Glomerular endothelial cell (primary cell): ENCODE results near the gene POU4F2. TPM values are rescaled to one million over a fixed set of nuclear protein-coding genes. Genes with fewer than 3 reads are reported as not detected.
"Not testable (repeated sequence)": the region's sequence is repeated elsewhere in the genome, so short reads cannot be mapped to it uniquely, and the experiment has no call there.

ENCODE experiments used
- DNase-seq: peaks from one replicate; pipeline ENCODE4 v3.0.0-alpha.2; 2011; ENCODE audit warnings: low read depth, low spot score; ENCODE audit errors: extremely low read depth
- total RNA-seq: library from RNA; depleted of rRNA; stranded (reverse); fragments of >200 nt; gene quantifications from 2 replicates; pipeline ENCODE4 v1.2.3, GENCODE V29; 2015

POU4F2 gene
- total RNA-seq, 1 donor from 2014 or later: not detected

DNA sequence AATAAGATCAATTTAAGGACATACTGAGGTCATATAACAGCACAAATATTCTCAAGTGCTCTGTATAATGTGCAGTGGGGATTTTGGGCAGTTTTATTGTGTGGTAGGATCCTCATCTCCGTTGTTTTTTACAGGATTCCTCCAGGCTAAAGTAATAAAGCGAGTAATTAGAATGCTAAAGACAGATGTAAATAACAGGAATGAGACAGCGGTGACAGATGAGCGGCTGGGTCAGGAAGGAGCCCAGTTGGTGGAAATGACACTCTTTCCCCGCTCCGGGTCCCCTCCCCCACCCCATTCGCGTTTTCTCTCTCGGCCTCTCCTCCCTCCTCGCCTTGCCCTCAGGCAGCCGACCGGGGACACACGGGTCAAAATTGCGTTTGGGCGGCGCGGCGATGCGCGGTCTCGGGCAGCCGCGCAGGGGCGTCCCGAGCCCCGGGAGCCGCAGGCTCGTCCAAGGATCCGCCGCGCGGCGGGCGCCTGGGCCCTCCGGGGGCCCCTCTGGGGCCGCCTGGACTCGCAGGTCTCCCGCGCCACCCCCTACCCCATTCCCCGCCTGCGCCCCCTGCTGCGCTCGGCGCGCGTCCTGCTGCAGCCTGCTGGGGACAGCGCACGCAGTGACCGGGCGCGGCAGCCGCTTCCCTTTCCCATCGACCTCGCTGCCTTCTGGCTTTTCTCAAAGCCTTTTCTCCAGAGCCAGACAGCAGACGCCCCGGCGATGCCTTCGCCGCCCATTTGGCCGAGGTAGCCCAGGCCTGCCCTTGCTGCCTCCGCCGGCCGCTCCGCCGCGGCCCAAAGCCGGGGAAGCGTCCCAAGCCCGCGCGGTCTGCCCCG, 16.2 kb downstream of the POU4F2 start:
- DNase-seq: no peak

DNA sequence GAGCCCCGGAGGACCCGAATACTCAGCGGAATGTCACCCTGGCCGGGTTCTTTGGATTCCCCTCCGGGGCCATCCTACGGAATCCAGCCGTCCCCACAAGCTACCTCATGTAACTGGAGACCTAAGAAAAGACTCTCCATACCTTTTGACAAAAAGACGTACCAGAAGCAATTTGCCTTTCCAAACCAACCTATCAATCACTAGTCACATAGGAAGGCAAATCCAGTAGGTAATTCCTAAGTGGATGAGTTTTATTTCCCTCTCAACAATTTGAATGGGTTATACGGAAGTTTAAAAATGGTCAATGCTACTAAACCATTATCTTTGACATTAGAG, 16.8 kb downstream of the POU4F2 start:
- DNase-seq: no peak

DNA sequence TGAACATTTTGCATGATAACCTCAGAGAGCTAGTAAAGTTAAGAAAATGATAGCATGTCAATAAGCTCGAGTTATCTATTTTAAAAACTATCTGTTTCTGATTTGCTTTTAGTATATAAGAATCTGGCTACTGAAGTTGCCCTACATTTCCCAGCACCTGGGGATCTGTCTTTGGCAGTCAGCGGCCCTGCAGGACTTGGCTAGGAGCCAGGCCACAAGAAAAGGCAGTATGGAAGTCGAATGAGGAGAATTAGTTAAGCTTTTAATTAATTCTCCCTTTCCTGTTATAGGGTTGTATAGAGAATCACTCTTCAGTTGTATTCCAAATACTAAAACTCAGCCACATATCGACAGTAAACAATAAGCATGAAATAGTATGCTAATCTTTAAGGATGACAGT, 22.7 kb downstream of the POU4F2 start:
- no peak for DNase-seq

DNA sequence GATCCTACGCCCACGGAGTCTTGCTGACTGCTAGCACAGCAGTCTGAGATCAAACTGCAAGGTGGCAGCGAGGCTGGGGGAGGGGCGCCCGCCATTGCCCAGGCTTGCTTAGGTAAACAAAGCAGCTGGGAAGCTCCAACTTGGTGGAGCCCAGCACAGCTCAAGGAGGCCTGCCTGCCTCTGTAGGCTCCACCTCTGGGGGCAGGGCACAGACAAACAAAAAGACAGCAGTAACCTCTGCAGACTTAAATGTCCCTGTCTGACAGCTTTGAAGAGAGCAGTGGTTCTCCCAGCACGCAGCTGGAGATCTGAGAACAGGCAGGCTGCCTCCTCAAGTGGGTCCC, 25.2 kb downstream of the POU4F2 start:
- not testable (repeated sequence) for DNase-seq

DNA sequence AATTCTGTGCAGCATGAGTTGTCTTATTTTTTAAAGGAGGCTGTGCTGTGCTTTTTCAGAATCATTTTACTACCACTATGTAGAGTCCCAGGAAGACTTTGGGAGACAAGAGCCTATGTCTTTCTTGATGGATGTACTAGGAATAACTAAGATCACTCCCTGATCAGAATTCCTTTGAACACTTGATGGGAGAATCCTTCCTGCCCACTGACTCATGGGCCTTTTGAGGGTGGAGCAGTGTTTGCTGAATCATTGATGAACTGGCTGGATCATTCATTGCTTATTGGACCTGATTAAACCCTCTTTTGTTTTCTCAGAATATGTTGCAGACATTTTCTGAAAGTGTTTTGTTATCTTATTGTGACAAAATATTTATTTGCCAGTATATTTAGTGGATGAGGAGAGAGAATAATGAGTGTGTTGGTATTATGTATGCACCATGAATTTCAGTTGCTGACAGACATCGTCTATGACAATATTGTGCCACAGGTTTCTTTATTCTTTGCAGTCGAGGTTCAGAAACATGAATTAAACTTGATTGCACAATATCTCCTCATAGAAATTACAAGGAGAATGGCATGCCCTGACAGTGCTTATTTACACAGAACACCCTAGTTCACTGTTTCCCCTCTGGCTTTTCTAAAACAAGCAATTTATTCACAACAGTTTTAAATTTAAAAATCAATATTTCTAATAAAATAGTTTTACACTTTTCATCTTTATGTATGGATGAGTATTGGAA, 36.3 kb downstream of the POU4F2 start:
- no peak for DNase-seq

Other genes with a start within 250 kb of the POU4F2 start
- gene SLC10A7, start 117.0 kb upstream of the POU4F2 start, total RNA-seq: 5.4 and 12.4 TPM in 2 replicates